ENCODE measurements around the gene EHMT1. TPM values are rescaled to one million over a fixed set of nuclear protein-coding genes. Genes with fewer than 3 reads are reported as not detected.

The EHMT1 gene
- total and polyA plus RNA-seq, 2 donors (not counting 1 experiment from before 2014, with no cell fraction given): 101 to 394 TPM

GRCh38 chr9:137580954-137581322 lies 37.9 kb upstream of the EHMT1 start:
- H3K27ac Mint-ChIP-seq: no peak overlapping the region
- WGBS (ENCODE audit: insufficient coverage): 95% methylated on average over 4 of the region's 4 CpGs
- POLR2A ChIA-PET: no interaction called here

More at GRCh38 chr9:137580954-137581322, 37.9 kb upstream of the EHMT1 start:
- H3K27ac ChIP-seq (ENCODE audit: low read length in 2 of 2): no peak overlapping the region
- H3K27me3 ChIP-seq (replicated peaks in 1 of 4; ENCODE audit: control extremely low read depth in 1 of 4, control insufficient read depth in 3 of 4, insufficient read depth in 4 of 4, low read length in 3 of 4): no peaks in the 10 kb centered on the region
- ATAC-seq (ENCODE audit: low read depth): no peak
- DNase-seq: no peak
- peaks cover 16% of the 10 kb centered on the region for H3K4me1 Mint-ChIP-seq
- H3K9me3 Mint-ChIP-seq (ENCODE audit: insufficient read depth): no peaks in the 10 kb centered on the region
- H3K9me3 ChIP-seq (ENCODE audit: control extremely low read depth in 1 of 3, control insufficient read depth in 2 of 3, insufficient read depth in 1 of 3, low read length in 2 of 3): no peaks in the 10 kb centered on the region
- H3K9ac ChIP-seq (ENCODE audit: low read length): no peak overlapping the region
- H4K20me1 ChIP-seq (ENCODE audit: control insufficient read depth, insufficient read depth, low read length, poor library complexity, severe bottlenecking): peaks cover 18% of the 10 kb centered on the region
- no peaks in the 10 kb centered on the region for H3K27me3 Mint-ChIP-seq
- H3K4me3 ChIP-seq (ENCODE audit: control extremely low read depth in 1 of 5, extremely low read depth in 1 of 5, insufficient read depth in 1 of 5, low read depth in 2 of 5, low read length in 4 of 5): no peak overlapping the region
- CTCF ChIA-PET: interaction anchor here (1.3 kb wide), 1 partner anchor 22 kb away, joined by 3 read pairs; no protein-coding TSS in a partner anchor
- H3K4me3 Mint-ChIP-seq: no peak overlapping the region
- H3K4me2 ChIP-seq (replicated peaks; ENCODE audit: low read depth, low read length, poor library complexity, severe bottlenecking): no peak overlapping the region
- H3K79me2 ChIP-seq (ENCODE audit: control insufficient read depth, insufficient read depth, low read length): peaks cover 31% of the 10 kb centered on the region
- peaks cover 17 to 23% of the 10 kb centered on the region in 2 donors for H3K4me1 ChIP-seq (ENCODE audit: control insufficient read depth in 2 of 2, insufficient read depth in 2 of 2, low read length in 2 of 2)
- intact Hi-C loops (cut with micrococcal nuclease): no loop called here
- TF ChIP-seq EZH2 (IDR thresholded peaks at IDR 0.05; ENCODE audit: borderline replicate concordance, insufficient read depth, low read depth, low read length, poor library complexity, severe bottlenecking) (no peak), CTCF (IDR thresholded peaks at IDR 0.05) (no peak)
- no peak overlapping the region for H2AFZ ChIP-seq (ENCODE audit: insufficient read depth, low read depth, low read length, poor library complexity, severe bottlenecking)
- peaks cover 0 to 23% of the 10 kb centered on the region in 2 experiments for H3K36me3 ChIP-seq (replicated peaks in 1 of 2; ENCODE audit: control extremely low read depth in 1 of 2, control insufficient read depth in 1 of 2, extremely low read depth in 1 of 2, insufficient read depth in 2 of 2, low read length in 1 of 2)
